T-cell (primary cell): ENCODE measurements around the gene GANAB. TPM values are rescaled to one million over a fixed set of nuclear protein-coding genes. Genes with fewer than 3 reads are reported as not detected.
"Not testable (repeated sequence)": the region's sequence is repeated elsewhere in the genome, so short reads cannot be mapped to it uniquely, and the experiment has no call there.

Experiments
- ATAC-seq, 4 experiments: fragments of 200-7000 bp in 3 of 4; fragments of 150-1000 bp in 1 of 4; cut with Tn5 transposase; replicated peaks in 1 of 4; 1 replicate in 3 of 4; 2 replicates in 1 of 4; pipeline ENCODE4 v1.10.0; 2021; ENCODE audit warnings: moderate library complexity in 3 of 4, mild to moderate bottlenecking in 2 of 4, moderate number of reproducible peaks in 1 of 4
- CTCF ChIA-PET, 2 donors: fragments of 300-600 bp; sonication (Branson Sonifier 250); formaldehyde crosslinking; loops; one replicate each; lab custom pipeline; 2022; ENCODE audit warnings: antibody characterized with exemption in 2 of 2; lab: Charles Lee
- POLR2A ChIA-PET, 2 donors: fragments of 300-600 bp; sonication (Branson Sonifier 250); formaldehyde crosslinking; loops; one replicate each; lab custom pipeline; 2022; ENCODE audit warnings: antibody characterized with exemption in 2 of 2; lab: Charles Lee
- DNase-seq, 35 experiments: peaks; one replicate each; pipeline versions ENCODE4 v3.0.0 to v3.0.0-alpha.2; 2013 to 2023
- H3K27ac ChIP-seq: one replicate; pipeline ENCODE4 v1.5.1; 2013; ENCODE audit warnings: low read length
- H3K27me3 ChIP-seq, 2 experiments: replicated peaks in 1 of 2; 1 replicate in 1 of 2; 2 replicates in 1 of 2; pipeline versions ENCODE4 v1.6.1 to v1.7.0; 2013; ENCODE audit warnings: low read length in 1 of 2, mixed read lengths in 1 of 2; ENCODE audit not compliant: control insufficient read depth in 2 of 2, insufficient read depth in 2 of 2; ENCODE audit errors: extremely low read depth in 1 of 2
- H3K36me3 ChIP-seq, 2 donors: 1 replicate in 1 of 2; 2 replicates in 1 of 2; pipeline versions ENCODE4 v1.6.1 to v1.7.0; 2013; ENCODE audit warnings: low read length in 1 of 2; ENCODE audit not compliant: control insufficient read depth in 2 of 2, insufficient read depth in 1 of 2; ENCODE audit errors: extremely low read depth in 1 of 2
- H3K4me1 ChIP-seq, 2 experiments: 1 replicate in 1 of 2; 2 replicates in 1 of 2; pipeline versions ENCODE4 v1.6.1 to v1.7.0; 2013; ENCODE audit warnings: low read length in 2 of 2, mixed read lengths in 1 of 2; ENCODE audit not compliant: insufficient read depth in 2 of 2, control insufficient read depth in 1 of 2; ENCODE audit errors: extremely low read depth in 1 of 2
- H3K4me3 ChIP-seq, 2 donors: 1 replicate in 1 of 2; 2 replicates in 1 of 2; pipeline versions ENCODE4 v1.5.1 to v1.7.0; 2013; ENCODE audit warnings: mild to moderate bottlenecking in 2 of 2, low read length in 1 of 2, moderate library complexity in 1 of 2; ENCODE audit not compliant: control insufficient read depth in 1 of 2; ENCODE audit errors: extremely low read depth in 1 of 2
- H3K9me3 ChIP-seq: 2 replicates; pipeline ENCODE4 v1.7.0; 2013
- H3K27ac Mint-ChIP-seq, 2 donors: one replicate each; pipeline ENCODE4 v1.8.0; 2020 to 2021; ENCODE audit warnings: mild to moderate bottlenecking in 2 of 2, mixed read lengths in 2 of 2
- H3K27me3 Mint-ChIP-seq, 2 donors: one replicate each; pipeline ENCODE4 v1.8.0; 2021 to 2022; ENCODE audit warnings: mixed read lengths in 2 of 2
- H3K36me3 Mint-ChIP-seq: one replicate; pipeline ENCODE4 v1.8.0; 2021; ENCODE audit warnings: mixed read lengths
- H3K4me1 Mint-ChIP-seq, 3 donors: one replicate each; pipeline ENCODE4 v1.8.0; 2020 to 2022; ENCODE audit warnings: mixed read lengths in 3 of 3, mild to moderate bottlenecking in 1 of 3
- H3K4me3 Mint-ChIP-seq, 3 donors: one replicate each; pipeline ENCODE4 v1.8.0; 2020 to 2022; ENCODE audit warnings: mild to moderate bottlenecking in 3 of 3, mixed read lengths in 3 of 3, moderate library complexity in 3 of 3
- H3K9me3 Mint-ChIP-seq, 3 donors: one replicate each; pipeline ENCODE4 v1.8.0; 2020 to 2022; ENCODE audit warnings: mixed read lengths in 3 of 3
- WGBS: methylation state at CpG from one replicate; pipeline ENCODE4 v1.1.5; 2013; ENCODE audit warnings: missing lambda C conversion rate; ENCODE audit not compliant: insufficient coverage; 5-methylcytosine and 5-hydroxymethylcytosine counted together
- total RNA-seq, 35 experiments: library from RNA in 6 of 35; stranded (reverse) in 6 of 35; fragments of 120-200 nt in 1 of 35; gene quantifications; one replicate each; pipeline versions ENCODE4 v1.2.1 to v1.2.4 and lab custom pipeline; 2013 to 2026

Gene GANAB
- total RNA-seq, 5 donors from 2014 or later (not counting 1 experiment from before 2014, with no cell fraction given), result 216 to 278 (median 257) TPM

DNA sequence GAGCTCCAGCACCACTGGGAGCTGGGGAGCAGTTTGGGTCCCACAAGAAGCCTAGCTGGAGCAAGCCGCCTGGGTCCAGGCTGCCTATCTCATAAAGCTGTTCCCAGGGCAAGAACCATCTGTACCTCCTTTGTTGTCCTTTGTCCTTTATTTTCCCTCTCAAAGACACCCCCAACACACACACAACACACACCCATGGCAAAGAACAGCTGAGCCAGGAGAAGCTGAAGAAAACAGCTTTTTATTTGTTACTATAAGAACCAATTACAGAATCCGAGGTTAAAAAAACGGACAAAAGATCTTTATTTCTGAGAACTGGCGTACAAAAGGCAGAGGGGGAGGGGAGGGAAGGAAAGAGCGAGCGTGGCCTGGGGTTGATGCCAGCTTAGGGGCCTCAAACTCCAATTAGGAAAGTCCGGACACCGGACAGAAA is 53.4 kb downstream of the GANAB start:
- peaks cover 20 to 53% of the 10 kb centered on the region in 2 donors for H3K36me3 ChIP-seq
- peaks cover 15 to 59% of the 10 kb centered on the region in 2 experiments for H3K4me1 ChIP-seq
- H3K9me3 Mint-ChIP-seq, result no peaks in the 10 kb centered on the region
- H3K36me3 Mint-ChIP-seq, result peaks cover 40% of the 10 kb centered on the region
- peaks cover 54 to 63% (median 62%) of the 10 kb centered on the region in 3 donors for H3K4me1 Mint-ChIP-seq
- ATAC-seq, result no peak
- DNase-seq, result no peak
- peak overlapping the region; percentile 92 for H3K27ac ChIP-seq
- CTCF ChIA-PET, result interaction anchor here (0.6 to 3.2 kb wide), 16 partner anchors 9 to 208 kb away, joined by 3 to 27 read pairs (median 9); partner anchors contain the start of genes BSCL2 (in 1 of the 2), C11orf98 (in 1 of the 2), CSKMT (in 1 of the 2) and EEF1G (in 1 of the 2)
- 100% methylated on average over 1 of the region's 8 CpGs for WGBS
- H3K4me3 Mint-ChIP-seq, result peak overlapping the region in 1 of 3 donors; percentile 96
- H3K4me3 ChIP-seq, result no peak overlapping the region
- no peaks in the 10 kb centered on the region for H3K27me3 ChIP-seq
- POLR2A ChIA-PET, result interaction anchor here (0.5 to 3.1 kb wide), 4 partner anchors 8 to 44 kb away, joined by 3 to 28 read pairs (median 14); partner anchors contain the start of genes EEF1G (in 1 of the 2) and MTA2 (in 1 of the 2)
- peak overlapping the region; percentile 98 to 99 for H3K27ac Mint-ChIP-seq
- H3K27me3 Mint-ChIP-seq, result no peaks in the 10 kb centered on the region
- H3K9me3 ChIP-seq, result no peaks in the 10 kb centered on the region

DNA sequence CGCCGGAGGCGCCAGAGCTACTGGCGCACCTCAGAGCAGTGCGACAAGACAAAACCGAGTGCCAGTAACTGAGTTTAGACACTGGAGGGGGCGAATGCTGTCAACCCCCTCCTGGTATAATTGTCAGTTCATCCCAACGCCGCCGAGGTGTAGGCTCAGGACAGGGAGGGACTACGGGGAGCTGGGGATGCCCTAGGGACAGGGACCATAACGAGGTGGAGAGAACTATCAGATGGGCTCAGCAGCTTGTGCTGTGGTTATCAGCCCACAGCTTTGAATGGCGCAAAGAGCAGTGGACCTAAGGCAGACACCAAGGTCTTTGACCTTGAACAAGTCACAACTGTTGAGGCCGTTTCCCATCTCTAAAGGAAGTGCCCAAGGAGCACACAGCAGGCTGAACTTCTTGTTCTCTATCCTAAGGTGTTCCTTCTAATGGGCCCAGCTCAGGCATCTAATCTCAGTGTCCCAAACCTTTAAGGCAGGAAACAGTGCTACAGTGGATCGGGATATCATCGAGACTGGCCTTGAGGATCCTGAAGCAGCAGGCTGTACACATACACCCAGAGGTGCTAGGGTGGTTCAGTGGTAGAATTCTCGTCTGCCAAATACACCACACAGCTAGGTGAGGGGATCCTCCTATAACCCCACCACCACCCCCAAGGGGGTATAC is 54.1 kb downstream of the GANAB start:
- Histone ChIP-seq H3K27ac (peak overlapping the region; percentile 92), H3K27me3 (no peaks in the 10 kb centered on the region), H3K9me3 (no peaks in the 10 kb centered on the region), H3K36me3 (peaks cover 13 to 51% of the 10 kb centered on the region in 2 donors), H3K4me1 (peaks cover 15 to 52% of the 10 kb centered on the region in 2 experiments), H3K4me3 (peak overlapping the region; percentile 52 to 93)
- ATAC-seq, result no peak
- ChIA-PET POLR2A (interaction anchor here (0.5 to 3.1 kb wide), 27 partner anchors 8 to 291 kb away, joined by 3 to 28 read pairs (median 7); partner anchors contain the start of genes C11orf98 (in 2 of the 2), CSKMT (in 2 of the 2), B3GAT3 (in 1 of the 2) and EEF1G (in 1 of the 2)), CTCF (interaction anchor here (0.5 to 3.2 kb wide), 33 partner anchors 9 to 290 kb away, joined by 3 to 27 read pairs (median 5); partner anchors contain the start of genes B3GAT3 (in 1 of the 2), BSCL2 (in 1 of the 2), C11orf98 (in 1 of the 2) and CSKMT (in 1 of the 2))
- Mint-ChIP-seq H3K27me3 (no peaks in the 10 kb centered on the region), H3K4me3 (peak overlapping the region; percentile 96 to 99 (median 97)), H3K27ac (peak overlapping the region; percentile 98 to 99), H3K36me3 (peaks cover 35% of the 10 kb centered on the region), H3K9me3 (no peaks in the 10 kb centered on the region), H3K4me1 (peaks cover 47 to 59% (median 57%) of the 10 kb centered on the region in 3 donors)
- DNase-seq, result no peak
- 3% methylated on average over 10 of the region's 17 CpGs for WGBS

DNA sequence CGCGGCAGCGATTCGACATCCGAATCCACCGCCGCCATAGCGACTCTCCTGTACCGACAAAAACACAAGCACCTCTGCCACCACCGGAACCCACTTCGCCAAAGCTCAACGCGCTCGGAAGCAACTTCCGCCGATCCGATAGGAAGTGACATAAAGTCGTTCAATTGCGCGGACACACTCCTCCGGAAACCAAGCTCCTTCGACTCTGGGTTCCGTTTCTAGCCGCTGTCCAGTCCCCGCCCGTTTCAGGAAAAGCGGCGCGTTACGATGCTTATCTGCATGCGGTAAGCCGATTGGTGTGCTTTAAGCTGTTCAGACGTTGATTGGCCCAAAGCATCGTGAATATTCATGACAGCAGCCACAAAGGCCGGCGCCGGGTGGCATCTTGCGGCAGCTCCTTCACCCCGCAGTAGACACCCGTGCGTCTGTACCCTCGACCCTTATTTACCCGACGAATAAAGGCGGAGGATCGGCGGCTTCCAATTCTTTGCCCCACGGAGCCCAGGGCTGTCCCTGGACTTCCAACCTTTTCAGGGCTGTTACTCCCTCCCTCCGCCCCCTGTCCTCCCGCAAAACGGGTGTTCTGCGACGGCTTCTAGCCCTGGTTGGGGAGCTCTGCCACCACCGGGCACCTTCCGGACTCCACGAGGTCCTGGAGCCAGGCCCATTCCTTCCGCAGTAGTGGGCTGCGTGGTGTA is 54.8 kb downstream of the GANAB start, which contains the start of gene TUT1:
Gene TUT1 (minus strand): TSS at position 76 of the 698 bp plus-strand sequence. CDS start 38 bp downstream, at position 38.
- Histone ChIP-seq H3K36me3 (peaks cover 15 to 45% of the 10 kb centered on the region in 2 donors), H3K27ac (peak within 1 kb of the TSS; percentile 92), H3K27me3 (no peaks in the 10 kb centered on the region), H3K9me3 (no peaks in the 10 kb centered on the region), H3K4me1 (peaks cover 15 to 48% of the 10 kb centered on the region in 2 experiments), H3K4me3 (peak within 1 kb of the TSS; percentile 90 to 93)
- H3K36me3 Mint-ChIP-seq, result peaks cover 31% of the 10 kb centered on the region
- no peaks in the 10 kb centered on the region for H3K9me3 Mint-ChIP-seq
- peak within 1 kb of the TSS; percentile 96 to 99 (median 97) for H3K4me3 Mint-ChIP-seq
- ATAC-seq (peak; percentile 85 to 91 (median 88)), DNase-seq (peak; percentile 91 to 99 (median 96))
- H3K4me1 Mint-ChIP-seq, result peaks cover 44 to 57% (median 55%) of the 10 kb centered on the region in 3 donors
- H3K27me3 Mint-ChIP-seq, result no peaks in the 10 kb centered on the region
- POLR2A ChIA-PET, result interaction anchor here (0.5 to 3.1 kb wide), 33 partner anchors 9 to 291 kb away, joined by 3 to 28 read pairs (median 6); partner anchors contain the start of genes C11orf98 (in 2 of the 2), CSKMT (in 2 of the 2), B3GAT3 (in 1 of the 2) and EEF1G (in 1 of the 2)
- CTCF ChIA-PET, result interaction anchor here (0.5 to 3.2 kb wide), 37 partner anchors 8 to 420 kb away, joined by 3 to 27 read pairs (median 5); partner anchors contain the start of genes CSKMT (in 2 of the 2), B3GAT3 (in 1 of the 2), BSCL2 (in 1 of the 2) and C11orf98 (in 1 of the 2)
- WGBS, result under 1% methylated on average over 58 of the region's 58 CpGs
- peak within 1 kb of the TSS; percentile 98 to 99 for H3K27ac Mint-ChIP-seq

DNA sequence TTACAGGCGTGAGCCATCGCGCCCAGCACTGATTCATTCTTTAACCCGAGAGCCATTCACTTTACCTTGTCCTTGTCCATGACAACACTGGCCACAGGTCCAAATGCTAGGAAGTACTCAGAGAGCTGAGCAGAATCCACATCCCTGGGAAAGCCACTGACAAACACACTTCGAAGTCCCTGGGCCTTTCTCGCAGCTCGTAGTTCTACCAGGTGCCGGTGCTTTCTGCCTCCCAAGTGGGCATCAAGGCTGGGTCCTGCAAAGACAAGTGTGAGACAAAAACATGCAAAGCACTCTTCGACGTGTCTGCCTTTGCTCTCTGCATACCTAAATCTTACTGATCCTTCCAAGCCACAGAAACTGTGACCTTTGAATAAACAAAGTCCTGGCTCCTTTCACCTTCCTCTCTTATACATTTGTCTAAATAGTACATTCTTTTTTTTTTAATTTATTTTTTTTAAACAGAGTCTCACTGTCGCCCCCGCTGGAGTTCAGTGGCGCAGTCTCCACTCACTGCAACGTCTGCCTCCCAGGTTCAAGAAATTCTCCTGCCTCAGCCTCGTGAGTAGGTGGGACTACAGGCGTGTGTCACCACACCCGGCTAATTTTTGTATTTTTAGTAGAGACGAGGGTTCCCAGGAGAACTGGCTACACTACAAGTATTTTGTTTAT is 57.3 kb downstream of the GANAB start:
- no peaks in the 10 kb centered on the region for H3K27me3 Mint-ChIP-seq
- Histone ChIP-seq H3K27me3 (no peaks in the 10 kb centered on the region), H3K36me3 (peaks cover 9 to 37% of the 10 kb centered on the region in 2 donors), H3K4me3 (no peak overlapping the region), H3K4me1 (peaks cover 15 to 42% of the 10 kb centered on the region in 2 experiments), H3K9me3 (no peaks in the 10 kb centered on the region), H3K27ac (no peak overlapping the region)
- peak overlapping the region in 1 of 2 donors; percentile 98 for H3K27ac Mint-ChIP-seq
- CTCF ChIA-PET, result interaction anchor here in 1 of 2 donors (0.6 to 2.1 kb wide), 2 partner anchors 164 to 184 kb away, joined by 4 to 7 read pairs; no protein-coding TSS in a partner anchor
- peaks cover 14% of the 10 kb centered on the region for H3K36me3 Mint-ChIP-seq
- DNase-seq, result peak in 1 of 35 experiments; percentile 13
- WGBS, result 76% methylated on average over 11 of the region's 18 CpGs
- ATAC-seq, result no peak
- peaks cover 32 to 50% (median 48%) of the 10 kb centered on the region in 3 donors for H3K4me1 Mint-ChIP-seq
- no peaks in the 10 kb centered on the region for H3K9me3 Mint-ChIP-seq
- POLR2A ChIA-PET, result no interaction called here
- peak overlapping the region in 1 of 3 donors; percentile 97 for H3K4me3 Mint-ChIP-seq

DNA sequence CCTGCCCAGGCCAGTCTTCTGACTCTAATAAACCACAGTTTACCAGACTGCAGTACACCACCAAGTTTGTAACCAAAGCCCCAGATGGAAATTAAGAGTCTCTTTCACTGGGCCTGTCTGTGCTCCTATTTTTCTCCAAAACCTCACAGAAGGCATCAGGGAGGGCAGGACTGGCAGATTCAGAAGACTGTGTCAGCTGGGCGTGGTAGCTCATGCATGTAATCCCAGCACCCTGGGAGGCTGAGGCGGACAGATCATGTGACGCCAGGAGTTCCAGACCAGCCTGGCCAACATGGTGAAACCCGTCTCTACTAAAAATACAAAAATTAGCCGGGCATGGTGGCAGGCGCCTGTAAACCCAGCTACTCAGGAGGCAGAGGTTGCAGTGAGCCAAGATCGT is 61.1 kb downstream of the GANAB start:
- H3K9me3 Mint-ChIP-seq, H3K27ac ChIP-seq, H3K27me3 Mint-ChIP-seq, H3K27ac Mint-ChIP-seq, ATAC-seq, H3K9me3 ChIP-seq, H3K4me3 Mint-ChIP-seq, CTCF ChIA-PET, H3K27me3 ChIP-seq, H3K4me3 ChIP-seq, POLR2A ChIA-PET, DNase-seq: not testable (repeated sequence)
- Histone ChIP-seq H3K36me3 (peaks cover 13 to 44% of the 10 kb centered on the region in 2 donors), H3K4me1 (peaks cover 0 to 14% of the 10 kb centered on the region in 2 experiments)
- WGBS, result 100% methylated on average over 7 of the region's 7 CpGs
- Mint-ChIP-seq H3K4me1 (peaks cover 0 to 24% (median 18%) of the 10 kb centered on the region in 3 donors), H3K36me3 (peaks cover 16% of the 10 kb centered on the region)
